Nephron progenitor cell (in vitro differentiated cells): Measurements from ENCODE around the gene PALD1.

Experiments used
- DNase-seq: peaks from one replicate; pipeline ENCODE4 v3.0.0; 2021
- H3K27ac Mint-ChIP-seq: 2 replicates; pipeline ENCODE4 v1.8.0; 2021; ENCODE audit warnings: mild to moderate bottlenecking, moderate library complexity, mixed read lengths
- H3K27me3 Mint-ChIP-seq: 2 replicates; pipeline ENCODE4 v1.8.0; 2021; ENCODE audit warnings: mild to moderate bottlenecking, low read depth, mixed read lengths; ENCODE audit not compliant: poor library complexity
- H3K36me3 Mint-ChIP-seq: 2 replicates; pipeline ENCODE4 v1.8.0; 2021; ENCODE audit warnings: low read depth, mixed read lengths
- H3K4me1 Mint-ChIP-seq: 2 replicates; pipeline ENCODE4 v1.8.0; 2021; ENCODE audit warnings: mixed read lengths
- H3K4me3 Mint-ChIP-seq: 2 replicates; pipeline ENCODE4 v1.8.0; 2021; ENCODE audit warnings: mild to moderate bottlenecking, moderate library complexity, mixed read lengths
- H3K9me3 Mint-ChIP-seq: 2 replicates; pipeline ENCODE4 v1.8.0; 2021; ENCODE audit warnings: mild to moderate bottlenecking, moderate library complexity, mixed read lengths
- CTCF ChIP-seq: fragments of 200-600 bp; sonication (generic); IDR thresholded peaks from 2 replicates; pipeline ENCODE4 v1.5.0; 2021; ENCODE audit warnings: antibody characterized with exemption

PALD1 gene

GRCh38 chr10:70493660-70494234 is 15.2 kb downstream of the PALD1 start:
- no peak for TF ChIP-seq CTCF
- Mint-ChIP-seq H3K27ac (peak overlapping the region; percentile 65), H3K4me3 (no peak overlapping the region), H3K4me1 (peaks cover 70% of the 10 kb centered on the region), H3K9me3 (no peaks in the 10 kb centered on the region), H3K27me3 (peaks cover 6% of the 10 kb centered on the region), H3K36me3 (no peaks in the 10 kb centered on the region)
- peak; percentile 65 for DNase-seq

- no peak for TF ChIP-seq CTCF
- peaks cover 6% of the 10 kb centered on the region for H3K27me3 Mint-ChIP-seq
- DNase-seq, result no peak
- peaks cover 78% of the 10 kb centered on the region for H3K4me1 Mint-ChIP-seq
- no peaks in the 10 kb centered on the region for H3K9me3 Mint-ChIP-seq
- H3K27ac Mint-ChIP-seq, result peak overlapping the region; percentile 59
- H3K36me3 Mint-ChIP-seq, result no peaks in the 10 kb centered on the region
- H3K4me3 Mint-ChIP-seq, result no peak overlapping the region
Measured at GRCh38 chr10:70494536-70494935, 16.0 kb downstream of the PALD1 start.

DNA sequence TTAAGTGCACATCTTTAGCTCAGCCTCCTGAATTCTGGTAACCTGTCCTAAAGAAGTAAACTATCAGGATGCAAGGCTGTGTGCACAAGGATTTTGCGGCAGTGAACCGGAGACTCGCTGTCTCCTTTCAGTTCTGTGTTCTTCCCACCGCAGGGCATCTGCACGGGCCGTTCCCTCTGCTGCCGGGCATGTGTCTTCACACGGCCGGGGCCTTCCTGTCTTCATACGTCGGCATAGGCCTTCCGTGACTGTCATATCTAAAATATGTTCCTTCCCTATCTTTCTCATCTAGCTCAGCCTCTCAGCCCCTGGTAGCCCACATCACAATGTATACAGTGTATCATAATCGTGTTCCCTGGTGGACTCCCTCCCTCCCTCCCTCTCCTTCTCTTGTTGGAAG is 16.4 kb downstream of the PALD1 start:
- H3K27ac Mint-ChIP-seq, result no peak overlapping the region

GRCh38 chr10:70495691-70496261 is 17.2 kb downstream of the PALD1 start:
- no peak for DNase-seq
- H3K4me3 Mint-ChIP-seq, result no peak overlapping the region
- peaks cover 6% of the 10 kb centered on the region for H3K27me3 Mint-ChIP-seq
- peaks cover 83% of the 10 kb centered on the region for H3K4me1 Mint-ChIP-seq
- no peaks in the 10 kb centered on the region for H3K9me3 Mint-ChIP-seq
- no peaks in the 10 kb centered on the region for H3K36me3 Mint-ChIP-seq
- H3K27ac Mint-ChIP-seq, result no peak overlapping the region
- TF ChIP-seq CTCF, result no peak

More for the DNA sequence above, 16.4 kb downstream of the PALD1 start:
- Mint-ChIP-seq H3K4me1 (peaks cover 82% of the 10 kb centered on the region), H3K4me3 (no peak overlapping the region), H3K36me3 (no peaks in the 10 kb centered on the region), H3K27me3 (peaks cover 6% of the 10 kb centered on the region), H3K9me3 (no peaks in the 10 kb centered on the region)
- no peak for DNase-seq
- no peak for TF ChIP-seq CTCF

- H3K4me1 Mint-ChIP-seq, result peaks cover 85% of the 10 kb centered on the region
- H3K4me3 Mint-ChIP-seq, result no peak overlapping the region
- peak overlapping the region; percentile 87 for H3K27ac Mint-ChIP-seq
- H3K36me3 Mint-ChIP-seq, result no peaks in the 10 kb centered on the region
- TF ChIP-seq CTCF, result no peak
- no peak for DNase-seq
- H3K9me3 Mint-ChIP-seq, result no peaks in the 10 kb centered on the region
- H3K27me3 Mint-ChIP-seq, result peaks cover 6% of the 10 kb centered on the region
Measured at GRCh38 chr10:70496341-70497119, 18.0 kb downstream of the PALD1 start.
